A673 (cell line): Measurements from ENCODE around the gene PSMA4. TPM values are rescaled to one million over a fixed set of nuclear protein-coding genes. Genes with fewer than 3 reads are reported as not detected.

Experiments used
- BruUV-seq: library from RNA; stranded (reverse); fragments of 400-500 nt; replicated peaks from 2 replicates; lab custom pipeline; 2021; lab: Mats Ljungman, UMichigan
- CTCF ChIA-PET: fragments of 300-600 bp; sonication (Branson Sonifier 250); formaldehyde crosslinking; loops from one replicate; lab custom pipeline; 2022; ENCODE audit warnings: antibody characterized with exemption; lab: Charles Lee
- POLR2A ChIA-PET: fragments of 300-600 bp; sonication (Branson Sonifier 250); formaldehyde crosslinking; loops from one replicate; lab custom pipeline; 2022; ENCODE audit warnings: antibody characterized with exemption; ENCODE audit not compliant: low non-redundant PET; lab: Charles Lee
- DNase-seq: peaks from one replicate; pipeline ENCODE4 v3.0.0-alpha.2; 2015; ENCODE audit warnings: low spot score
- H3K27ac ChIP-seq: fragments of 200-600 bp; sonication (generic); 2 replicates; pipeline ENCODE4 v1.5.1; 2016; ENCODE audit warnings: mixed run types, low read depth, mild to moderate bottlenecking, mixed read lengths, antibody characterized with exemption, low read length; ENCODE audit not compliant: poor library complexity, severe bottlenecking
- H3K27me3 ChIP-seq: fragments of 200-600 bp; sonication (generic); replicated peaks from 2 replicates; pipeline ENCODE4 v1.6.1; 2017; ENCODE audit warnings: mixed run types, low read depth, mild to moderate bottlenecking, mixed read lengths, antibody characterized with exemption, low read length; ENCODE audit not compliant: insufficient read depth, poor library complexity
- H3K36me3 ChIP-seq: fragments of 200-600 bp; sonication (generic); 2 replicates; pipeline ENCODE4 v1.6.1; 2016; ENCODE audit warnings: mixed run types, mild to moderate bottlenecking, mixed read lengths, antibody characterized with exemption, low read length; ENCODE audit not compliant: insufficient read depth, poor library complexity, severe bottlenecking
- H3K4me1 ChIP-seq: fragments of 200-600 bp; sonication (generic); 2 replicates; pipeline ENCODE4 v1.6.1; 2017; ENCODE audit warnings: mixed run types, mild to moderate bottlenecking, mixed read lengths, antibody characterized with exemption, low read length; ENCODE audit not compliant: insufficient read depth, poor library complexity, severe bottlenecking
- H3K4me3 ChIP-seq: fragments of 200-600 bp; sonication (generic); 2 replicates; pipeline ENCODE4 v1.5.1; 2016; ENCODE audit warnings: low read depth, mixed run types, mild to moderate bottlenecking, mixed read lengths, low read length; ENCODE audit not compliant: poor library complexity, severe bottlenecking
- H3K9me3 ChIP-seq: fragments of 200-600 bp; sonication (generic); 2 replicates; pipeline ENCODE4 v1.6.1; 2016; ENCODE audit warnings: mixed run types, low read depth, mild to moderate bottlenecking, mixed read lengths, antibody characterized with exemption, low read length; ENCODE audit not compliant: poor library complexity, severe bottlenecking
- CTCF ChIP-seq: fragments of 300-800, 200-600 bp; sonication (generic); conservative IDR thresholded peaks from 2 replicates; pipeline ENCODE4 v1.5.1; 2017; ENCODE audit warnings: low read depth, mild to moderate bottlenecking, antibody characterized with exemption, low read length, moderate library complexity, mixed read lengths
- EZH2 ChIP-seq: fragments of 200-600 bp; sonication (generic); IDR thresholded peaks from 2 replicates; pipeline ENCODE4 v1.6.1; 2017; ENCODE audit warnings: borderline replicate concordance, low read depth, mild to moderate bottlenecking, mixed read lengths, antibody characterized with exemption, low read length; ENCODE audit not compliant: poor library complexity, severe bottlenecking
- intact Hi-C: fragments of 100-400 bp; cut with micrococcal nuclease; formaldehyde crosslinking; loops from one replicate; pipeline ENCODE4 v1.10.0; 2022; ENCODE audit not compliant: unreplicated experiment
- total RNA-seq: library from RNA; stranded (reverse); gene quantifications from 2 replicates; pipeline ENCODE4 v1.2.3, GENCODE V29; 2021

PSMA4 gene
- total RNA-seq, 1 experiment from 2014 or later, result 444 TPM

- ChIA-PET POLR2A (no interaction called here), CTCF (no interaction called here)
- Histone ChIP-seq H3K27ac (no peak overlapping the region), H3K27me3 (no peaks in the 10 kb centered on the region), H3K36me3 (no peaks in the 10 kb centered on the region), H3K4me1 (peaks cover 21% of the 10 kb centered on the region), H3K4me3 (no peak overlapping the region), H3K9me3 (no peaks in the 10 kb centered on the region)
- DNase-seq, result no peak
- no peak for TF ChIP-seq EZH2
- TF ChIP-seq CTCF, result no peak
- intact Hi-C loops, result loop anchor here (10.0 kb wide), 1 partner anchor 263 kb away; no protein-coding TSS in a partner anchor
- no TSS peak for BruUV-seq
Measured at GRCh38 chr15:78567531-78567930, 27.3 kb downstream of the PSMA4 start.

DNA sequence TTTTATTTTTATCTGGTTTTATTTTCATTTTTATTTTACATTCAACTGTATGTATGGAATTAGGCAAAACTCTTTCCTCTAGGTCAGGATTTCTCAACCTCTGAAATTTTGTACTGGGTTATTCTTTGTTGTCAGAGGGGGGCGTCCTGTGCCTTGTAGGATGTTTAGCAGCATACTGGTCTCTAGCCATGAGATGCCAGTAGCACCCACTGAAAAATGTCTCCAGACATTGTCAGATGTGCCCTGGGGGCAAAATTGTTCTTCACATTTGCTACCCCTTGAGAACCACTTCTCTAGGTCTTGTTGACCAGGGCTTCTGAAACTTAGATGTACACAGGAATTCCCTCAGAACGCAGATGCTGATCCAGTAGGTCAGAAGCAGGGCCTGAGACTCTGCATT lies 30.5 kb downstream of the PSMA4 start:
- H3K4me3 ChIP-seq, result no peak overlapping the region
- peak; percentile 15 for DNase-seq
- no peaks in the 10 kb centered on the region for H3K27me3 ChIP-seq
- no peaks in the 10 kb centered on the region for H3K36me3 ChIP-seq
- BruUV-seq, result no TSS peak
- intact Hi-C loops, result no loop called here
- ChIA-PET POLR2A (no interaction called here), CTCF (no interaction called here)
- H3K9me3 ChIP-seq, result no peaks in the 10 kb centered on the region
- TF ChIP-seq CTCF, result 0 out of 2 replicates have a peak, but pooled peaks have one; percentile 16
- no peak for TF ChIP-seq EZH2
- H3K27ac ChIP-seq, result no peak overlapping the region
- H3K4me1 ChIP-seq, result peaks cover 16% of the 10 kb centered on the region

DNA sequence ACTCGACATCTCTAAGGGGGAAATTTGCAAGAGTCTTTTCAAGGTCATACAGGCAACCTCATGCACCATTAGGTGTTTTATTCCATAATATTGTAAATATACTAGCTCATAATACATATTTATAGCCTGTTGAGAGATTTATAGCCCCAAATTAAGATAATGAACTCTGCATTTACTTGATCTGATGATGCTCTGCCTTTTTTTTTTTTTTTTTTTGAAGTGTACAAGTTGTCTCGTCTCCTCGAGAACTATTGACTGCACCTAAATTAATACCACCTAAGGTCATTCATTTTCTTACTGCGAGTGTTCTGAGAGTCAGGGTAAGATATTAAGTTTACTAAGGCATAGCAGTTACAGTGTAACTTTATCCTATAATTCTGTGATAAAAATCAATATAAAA lies 31.1 kb downstream of the PSMA4 start:
- intact Hi-C loops, result no loop called here
- Histone ChIP-seq H3K36me3 (no peaks in the 10 kb centered on the region), H3K9me3 (no peaks in the 10 kb centered on the region), H3K4me1 (peaks cover 16% of the 10 kb centered on the region), H3K27ac (no peak overlapping the region), H3K4me3 (no peak overlapping the region), H3K27me3 (no peaks in the 10 kb centered on the region)
- DNase-seq, result no peak
- POLR2A ChIA-PET, result no interaction called here
- TF ChIP-seq EZH2 (no peak), CTCF (no peak)
- no TSS peak for BruUV-seq
- CTCF ChIA-PET, result no interaction called here
